Limb (tissue), 2 donors: ENCODE measurements around the gene ETNK1.
"Not testable (repeated sequence)": the region's sequence is repeated elsewhere in the genome, so short reads cannot be mapped to it uniquely, and the experiment has no call there.

Experiments
- DNase-seq, 2 donors: peaks; one replicate each; pipeline ENCODE4 v3.0.0-alpha.2; 2016; ENCODE audit errors: extremely low spot score in 2 of 2

ETNK1 gene

DNA sequence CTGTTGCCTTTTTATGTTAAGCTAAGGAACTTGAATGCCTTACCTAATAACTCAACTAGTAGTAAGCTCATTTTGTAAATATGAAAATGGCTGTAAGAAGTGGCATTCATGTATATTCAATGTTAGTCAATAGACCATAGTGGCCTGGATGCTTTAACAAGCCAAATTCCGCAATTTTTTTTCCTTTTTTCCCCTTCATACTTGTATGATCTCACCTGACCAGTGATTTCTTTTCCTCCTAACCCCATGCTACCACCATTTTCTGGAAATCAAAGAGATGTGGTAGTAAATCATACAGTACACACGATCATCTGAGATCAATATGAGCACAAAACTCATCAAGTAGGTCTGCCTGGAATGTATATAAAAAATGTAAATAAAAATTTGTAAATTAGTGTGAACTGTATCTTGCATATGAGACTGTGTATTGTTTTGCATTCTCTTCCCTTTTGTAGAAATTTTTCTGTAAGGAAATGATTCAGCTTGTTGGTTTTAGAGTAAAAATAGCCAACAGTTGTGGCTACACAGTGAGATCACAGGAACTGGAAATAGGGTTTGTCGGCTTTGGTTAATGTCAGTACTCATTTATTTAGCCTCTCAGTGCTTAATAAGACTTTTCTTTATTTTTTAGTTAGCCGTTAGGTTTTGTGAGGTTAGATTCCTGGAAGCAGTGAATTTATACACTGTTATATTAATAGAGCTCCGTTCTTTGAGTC lies 62.5 kb downstream of the ETNK1 start:
- no peak for DNase-seq

DNA sequence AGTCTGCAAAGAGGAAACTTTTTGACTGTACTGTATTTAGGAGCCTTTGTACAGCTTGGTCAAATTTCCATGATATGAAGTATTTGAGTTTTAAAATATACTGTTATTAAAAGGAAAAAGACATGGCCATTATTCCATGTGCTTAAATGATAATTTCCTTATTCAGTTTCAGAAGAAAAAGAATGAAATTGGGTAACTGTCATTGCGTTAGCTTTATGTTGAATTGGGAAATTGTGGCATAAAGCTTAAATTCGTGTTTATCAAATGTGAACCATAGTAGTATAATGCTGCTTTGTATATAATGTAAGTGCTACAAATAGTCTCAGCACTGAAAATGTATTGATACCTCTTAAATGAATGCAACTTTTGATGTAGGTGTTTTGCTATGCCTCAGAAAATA lies 64.9 kb downstream of the ETNK1 start:
- no peak for DNase-seq

DNA sequence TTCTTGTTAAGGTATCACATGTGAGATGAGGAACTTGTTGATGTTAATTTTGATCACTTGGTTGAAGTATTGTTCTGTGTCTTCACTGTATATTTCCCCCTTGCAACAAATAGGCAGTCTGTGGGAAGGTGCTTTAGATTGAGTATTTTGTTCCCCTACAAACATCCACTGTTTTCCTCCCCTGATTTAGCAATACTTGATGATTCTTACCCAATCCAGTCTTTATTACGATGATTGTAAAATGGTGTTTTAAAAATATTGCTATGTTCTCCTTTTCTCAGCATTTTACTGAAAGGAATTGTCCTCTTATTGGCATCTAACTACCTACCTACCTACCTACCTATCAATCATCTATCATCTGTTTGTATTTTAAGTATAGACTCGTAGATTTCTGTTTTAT lies 66.3 kb downstream of the ETNK1 start:
- no peak for DNase-seq

DNA sequence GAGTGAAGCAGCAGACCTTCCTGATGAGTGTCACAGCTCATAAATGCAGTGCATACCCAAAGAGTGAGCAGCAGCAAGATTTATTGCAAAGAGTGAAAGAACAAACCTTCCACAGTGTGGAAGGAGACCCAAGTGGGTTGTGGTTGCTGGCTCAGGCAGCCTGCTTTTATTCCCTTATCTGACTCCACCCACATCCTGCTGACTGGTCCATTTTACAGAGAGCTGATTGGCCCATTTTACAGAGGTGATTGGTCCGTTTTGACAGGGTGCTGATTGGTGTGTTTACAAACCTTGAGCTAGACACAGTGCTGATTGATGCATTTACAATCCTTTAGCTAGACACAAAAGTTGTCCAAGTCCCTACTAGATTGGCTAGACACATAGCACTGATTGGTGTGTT lies 67.5 kb downstream of the ETNK1 start:
- not testable (repeated sequence) for DNase-seq

DNA sequence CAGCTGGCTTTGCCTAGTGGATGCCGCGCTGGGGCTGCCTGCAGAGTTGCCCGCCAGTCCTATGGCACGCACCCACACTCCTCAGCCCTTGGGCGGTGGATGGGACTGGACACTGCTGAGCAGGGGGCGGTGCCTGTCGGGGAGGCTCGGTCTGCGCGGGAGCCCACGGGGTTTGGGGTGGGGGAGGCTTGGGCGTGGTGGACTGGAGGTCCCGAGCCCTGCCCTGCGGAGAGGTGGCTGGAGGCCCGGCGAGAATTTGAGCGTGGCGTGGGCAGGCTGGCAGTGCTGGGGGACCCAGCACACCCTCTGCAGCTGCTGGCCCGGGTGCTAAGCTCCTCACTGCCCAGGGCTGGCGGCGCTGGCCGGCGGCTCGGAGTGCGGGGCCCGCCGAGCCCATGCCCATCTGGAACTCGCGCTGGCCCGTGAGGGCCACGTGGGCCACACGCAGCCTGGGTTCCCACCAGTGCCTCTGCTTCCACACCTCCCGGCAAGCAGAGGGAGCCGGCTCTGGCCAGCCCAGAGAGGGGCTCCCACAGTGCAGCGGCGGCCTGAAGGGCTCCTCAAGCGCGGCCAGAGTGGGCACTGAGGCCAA lies 68.1 kb downstream of the ETNK1 start:
- DNase-seq = no peak

DNA sequence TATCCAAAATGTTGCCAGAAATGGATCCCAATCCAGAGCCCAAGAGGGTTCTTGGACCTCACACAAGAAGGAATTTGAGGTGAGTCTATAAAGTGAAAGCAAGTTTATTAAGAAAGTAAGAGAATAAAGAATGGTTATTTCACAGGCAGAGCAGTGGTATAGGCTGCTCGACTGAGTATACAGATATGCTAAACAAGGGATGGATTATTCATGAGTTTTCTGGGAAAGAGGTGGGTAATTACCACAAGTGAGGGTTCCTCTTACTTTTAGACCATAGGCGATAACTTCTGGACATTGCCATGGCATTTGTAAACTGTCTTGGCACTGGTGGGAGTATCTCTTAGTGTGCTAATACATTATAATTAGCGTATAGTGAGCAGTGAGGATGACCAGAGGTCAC lies 73.6 kb downstream of the ETNK1 start:
- DNase-seq = no peak

DNA sequence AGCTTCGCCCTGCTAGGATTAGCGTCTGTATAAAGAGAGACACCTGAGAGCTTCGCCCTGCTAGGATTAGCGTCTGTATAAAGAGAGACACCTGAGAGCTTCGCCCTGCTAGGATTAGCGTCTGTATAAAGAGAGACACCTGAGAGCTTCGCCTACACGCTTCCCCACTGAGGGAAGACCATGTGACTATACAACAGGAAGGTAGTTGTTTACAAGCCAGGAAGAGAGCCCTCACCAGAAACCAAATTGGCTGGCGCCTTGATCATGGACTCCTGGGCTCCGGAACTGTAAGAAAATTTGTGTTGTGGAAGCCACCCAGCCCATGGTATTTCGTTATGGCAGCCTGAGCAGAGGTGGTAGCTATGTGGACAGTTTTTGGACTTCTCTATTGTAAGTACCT lies 74.7 kb downstream of the ETNK1 start:
- DNase-seq = not testable (repeated sequence)

DNA sequence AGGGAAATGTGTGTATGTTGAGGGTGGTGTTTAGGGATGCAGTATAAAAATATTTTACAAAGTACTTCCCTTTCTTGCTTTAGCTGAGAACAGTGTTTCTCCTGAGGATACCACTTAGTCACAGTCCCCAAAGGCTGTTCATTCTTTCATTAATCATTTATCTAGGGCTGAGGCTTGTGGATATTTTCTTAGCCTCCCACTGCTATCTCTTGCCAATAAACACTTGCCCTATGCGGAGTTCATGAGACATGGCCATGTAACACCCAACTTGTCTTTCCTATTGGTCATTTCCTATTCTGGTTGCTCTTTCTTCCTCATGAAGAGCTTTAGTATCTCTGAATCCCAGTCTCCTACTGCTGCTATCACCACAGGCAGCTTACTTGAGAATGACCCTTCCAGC lies 75.1 kb downstream of the ETNK1 start:
- no peak for DNase-seq

DNA sequence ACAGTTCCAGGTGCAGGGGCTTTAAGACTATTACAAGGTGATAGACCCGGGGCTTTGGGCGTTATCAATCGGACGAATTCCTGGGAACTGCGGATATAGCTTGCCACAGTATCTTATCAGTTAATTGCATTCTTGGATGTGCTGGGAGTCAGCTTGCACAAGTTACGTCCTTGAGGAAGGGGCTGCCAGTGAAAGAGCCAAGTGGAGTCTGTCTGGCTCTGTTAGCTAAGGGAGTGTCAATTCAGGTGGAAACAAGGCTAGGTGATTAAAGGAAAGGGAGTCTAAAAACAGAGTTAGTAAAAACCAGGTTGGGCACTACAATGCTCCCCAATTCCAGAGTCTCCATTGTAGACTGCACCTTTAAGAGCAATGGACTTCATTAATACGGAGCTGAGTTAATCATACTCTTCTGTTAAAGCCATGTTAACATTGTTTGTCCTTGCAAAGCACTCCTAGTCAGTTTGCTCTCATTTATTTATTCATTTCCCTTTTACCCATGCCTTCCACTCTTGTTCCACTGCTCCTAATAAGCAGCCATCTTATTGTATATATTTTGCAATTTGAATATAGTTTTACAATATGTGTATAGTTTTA lies 76.3 kb downstream of the ETNK1 start:
- not testable (repeated sequence) for DNase-seq

DNA sequence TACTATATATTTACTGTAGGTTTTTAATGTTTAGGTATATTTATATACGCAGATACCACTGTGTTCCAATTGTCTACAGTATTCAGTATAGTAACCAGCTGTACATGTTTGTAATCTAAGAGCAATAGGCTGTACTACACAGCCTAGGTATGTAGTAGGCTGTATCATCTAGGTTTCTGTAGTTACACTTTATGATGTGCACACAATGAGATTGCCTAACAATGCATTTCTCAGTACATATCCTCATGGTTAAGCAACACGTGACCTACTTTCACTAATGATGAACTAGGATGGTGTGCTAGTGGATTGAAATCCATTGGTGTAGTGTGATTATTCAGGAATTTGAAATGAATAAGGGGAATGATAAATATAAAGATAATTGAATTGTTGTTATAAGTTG lies 77.7 kb downstream of the ETNK1 start:
- no peak for DNase-seq

DNA sequence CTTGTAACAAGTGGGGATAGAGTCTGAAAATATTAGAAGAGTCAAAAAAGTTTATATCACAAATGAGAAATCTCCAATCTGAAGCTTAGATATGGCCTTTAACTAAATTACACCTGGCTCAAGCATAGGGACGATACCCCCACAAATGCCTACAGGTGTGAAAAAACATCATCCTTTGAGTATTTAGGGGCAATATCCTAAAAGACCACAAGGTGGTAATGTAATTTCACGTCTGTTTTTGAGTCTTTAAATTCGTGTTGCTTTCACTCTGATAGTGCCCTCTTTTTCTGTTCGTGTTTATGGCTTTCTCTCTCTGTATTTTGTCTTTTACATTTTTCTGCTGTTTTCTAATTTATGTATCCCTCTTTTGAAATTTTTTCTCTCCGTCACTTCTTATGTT lies 84.3 kb downstream of the ETNK1 start:
- peak in 1 of 2 donors; percentile 48 for DNase-seq

DNA sequence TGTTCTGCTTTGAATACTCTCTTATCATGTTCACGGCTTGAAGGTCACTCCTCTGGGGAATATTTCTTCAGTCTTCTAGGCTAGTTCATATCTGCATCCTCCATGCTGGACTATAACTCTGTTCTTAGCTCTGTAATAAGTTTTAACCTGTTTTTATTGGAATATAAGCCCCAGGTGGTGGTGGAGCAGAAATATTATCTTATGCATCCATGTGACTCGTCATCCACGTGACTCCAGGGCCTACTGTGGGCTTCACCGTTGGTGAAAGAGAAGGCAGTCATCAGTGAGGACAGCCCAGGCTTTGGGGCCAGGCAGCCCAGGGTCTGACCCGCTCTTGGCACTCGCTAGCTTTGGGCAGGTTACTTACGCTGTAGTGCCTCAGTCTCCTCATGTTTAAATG lies 87.1 kb downstream of the ETNK1 start:
- DNase-seq = no peak

DNA sequence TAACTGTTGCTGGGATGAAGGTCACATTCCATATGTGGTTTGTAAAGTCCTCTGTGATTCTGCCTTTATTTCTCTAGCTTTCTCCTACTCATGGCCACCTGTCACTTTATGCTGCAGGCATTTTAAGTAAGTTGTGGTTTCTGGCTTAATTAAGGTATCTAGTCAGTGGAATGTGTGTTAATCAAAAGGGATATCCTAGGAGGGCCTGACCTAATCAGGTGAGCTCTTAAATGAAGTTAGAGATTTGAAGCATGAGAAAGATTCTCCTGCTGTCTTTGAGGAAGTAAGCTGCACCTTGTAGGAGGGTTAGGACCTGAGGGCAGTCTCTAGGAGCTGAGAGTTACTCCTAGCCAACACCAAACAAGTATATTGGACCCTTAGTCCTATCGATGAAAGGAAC lies 90.3 kb downstream of the ETNK1 start:
- DNase-seq = no peak

DNA sequence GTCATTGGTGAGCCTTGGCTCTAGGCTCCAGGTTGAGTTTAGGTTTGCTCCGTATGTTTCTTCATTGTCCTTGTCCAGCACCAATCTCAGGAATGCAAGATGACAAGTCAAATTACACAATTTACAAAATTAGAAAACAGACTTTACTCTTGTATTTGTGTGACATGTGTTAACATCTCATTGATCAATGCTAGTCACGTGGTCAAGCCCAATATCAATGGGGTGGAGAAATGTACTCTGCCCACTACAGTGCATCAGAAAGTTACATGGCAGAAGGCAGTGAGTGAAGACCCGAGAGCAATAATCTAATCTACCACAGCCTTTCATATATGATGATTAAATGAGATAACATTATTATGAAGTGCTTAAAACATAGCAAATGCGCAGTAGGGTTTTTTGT lies 94.8 kb downstream of the ETNK1 start:
- DNase-seq = no peak

DNA sequence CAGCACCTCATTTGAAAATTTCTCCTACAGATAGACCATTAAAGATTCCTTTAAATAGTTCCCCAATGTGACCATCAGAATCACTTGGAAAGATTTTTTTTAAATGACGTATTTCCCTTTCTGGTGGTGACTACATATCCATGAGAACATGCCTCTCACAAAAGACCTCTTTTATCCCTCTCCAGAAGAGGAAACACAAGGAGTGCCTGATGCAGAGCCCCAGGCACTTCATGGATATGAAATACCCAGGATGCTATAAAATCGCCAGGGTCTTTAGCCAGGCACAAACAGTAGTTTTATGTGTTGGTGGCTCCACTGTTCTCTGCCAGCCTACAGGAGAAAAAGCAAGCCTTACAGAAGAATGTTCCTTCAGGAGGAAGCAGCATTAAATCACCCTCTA lies 97.1 kb downstream of the ETNK1 start:
- no peak for DNase-seq

DNA sequence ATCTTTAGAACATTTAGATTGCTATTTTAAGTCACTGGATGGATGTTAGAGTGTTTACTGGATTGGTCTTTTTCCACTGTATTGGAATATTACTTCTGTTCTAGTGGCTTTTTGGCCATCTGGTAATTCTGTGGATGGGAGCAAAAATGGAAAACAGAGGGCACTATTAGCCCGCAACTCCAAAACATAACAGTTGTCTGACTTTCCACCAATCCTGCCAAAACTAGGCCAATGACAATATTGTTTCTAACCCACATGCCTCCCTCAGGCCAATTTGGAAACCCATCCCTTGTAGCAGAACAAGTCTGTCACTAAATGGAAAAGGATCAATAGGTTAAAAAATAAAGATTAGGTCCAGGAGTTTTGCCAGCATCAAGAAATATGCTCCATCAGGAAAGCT lies 97.8 kb downstream of the ETNK1 start:
- no peak for DNase-seq

DNA sequence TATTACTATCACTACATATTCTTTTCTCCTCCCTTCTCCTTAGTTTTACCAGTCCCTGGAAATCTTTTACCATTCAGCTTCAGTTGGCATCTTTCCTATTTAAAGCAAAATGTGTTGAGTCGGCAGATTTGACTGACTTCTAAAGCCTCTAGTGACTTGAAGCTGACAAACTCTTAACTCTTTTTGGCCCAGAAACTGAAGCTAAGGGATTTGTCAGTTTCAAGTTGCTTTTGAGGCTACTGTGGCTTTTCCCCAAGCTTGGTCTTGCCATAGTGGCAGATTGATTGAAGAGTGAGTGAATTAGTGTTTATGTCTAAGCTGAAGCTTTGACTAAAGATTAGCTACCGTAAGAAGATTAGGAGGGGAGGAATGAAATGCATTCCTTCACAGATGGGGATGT lies 104.0 kb downstream of the ETNK1 start:
- DNase-seq = no peak

DNA sequence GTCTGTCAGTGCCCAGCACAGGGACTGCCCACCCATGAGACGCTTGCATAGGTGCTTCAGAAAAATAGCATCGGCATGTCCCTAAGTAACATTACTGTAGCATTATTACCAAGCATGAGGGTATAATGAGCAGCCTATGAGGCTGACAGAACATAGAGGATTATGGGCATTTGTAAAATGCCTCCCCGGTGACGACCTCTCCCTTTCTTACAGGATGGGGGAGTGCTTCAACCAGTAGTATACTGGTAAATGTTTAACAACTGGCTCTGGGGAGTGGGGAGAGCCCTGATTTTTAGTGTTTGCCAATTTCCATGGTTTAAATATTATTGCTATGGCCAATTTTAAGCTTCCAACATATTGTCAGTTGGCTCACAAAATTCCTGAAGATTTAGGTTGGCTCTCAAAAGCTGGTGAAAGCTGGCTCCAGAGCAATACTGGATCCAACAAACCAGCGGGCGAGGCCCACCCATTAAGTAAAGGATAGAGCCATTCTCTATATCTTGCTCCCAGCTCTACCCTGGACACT lies 104.5 kb downstream of the ETNK1 start:
- no peak for DNase-seq

DNA sequence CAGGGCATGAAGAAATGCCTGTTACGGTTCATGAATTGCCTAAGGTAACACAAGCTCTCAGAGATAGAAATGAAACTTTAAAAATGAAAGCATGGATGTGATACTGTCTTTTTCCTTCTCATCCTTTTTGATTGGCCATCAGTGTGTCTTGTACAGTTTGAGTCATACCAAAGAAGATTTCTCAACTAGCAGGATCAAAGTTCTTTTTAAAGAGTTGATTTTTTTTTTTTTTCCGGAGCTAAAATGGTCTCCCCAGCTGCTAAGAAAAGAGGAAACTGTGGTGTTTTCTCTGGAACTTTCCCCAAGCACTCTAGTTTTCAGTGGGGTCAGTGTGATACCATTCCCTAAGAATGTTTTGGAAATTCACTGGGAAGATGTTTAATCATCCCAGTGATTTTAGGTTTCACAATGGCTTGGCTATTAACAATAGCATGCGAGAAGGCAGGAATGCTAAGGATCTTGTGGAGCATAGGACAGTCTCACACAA lies 105.0 kb downstream of the ETNK1 start:
- DNase-seq = no peak

DNA sequence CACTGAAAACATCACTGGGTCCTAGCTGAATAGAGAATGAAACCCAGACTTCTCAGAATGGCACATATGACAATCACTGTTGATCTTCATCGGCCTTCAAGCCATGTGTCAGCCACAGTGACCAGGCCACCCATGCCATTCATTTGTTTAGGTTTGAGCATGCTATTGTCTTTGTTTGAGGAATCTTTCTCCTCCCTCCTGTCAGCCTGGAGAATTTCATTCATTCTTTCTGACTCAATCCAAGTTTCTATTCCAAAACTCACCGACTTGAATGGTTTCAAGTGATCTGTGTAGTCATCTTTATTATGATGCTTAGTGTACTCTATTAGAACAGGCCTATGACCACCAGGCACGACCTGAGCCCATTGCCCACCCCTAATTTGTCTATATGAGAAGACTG lies 106.3 kb downstream of the ETNK1 start:
- DNase-seq = no peak

DNA sequence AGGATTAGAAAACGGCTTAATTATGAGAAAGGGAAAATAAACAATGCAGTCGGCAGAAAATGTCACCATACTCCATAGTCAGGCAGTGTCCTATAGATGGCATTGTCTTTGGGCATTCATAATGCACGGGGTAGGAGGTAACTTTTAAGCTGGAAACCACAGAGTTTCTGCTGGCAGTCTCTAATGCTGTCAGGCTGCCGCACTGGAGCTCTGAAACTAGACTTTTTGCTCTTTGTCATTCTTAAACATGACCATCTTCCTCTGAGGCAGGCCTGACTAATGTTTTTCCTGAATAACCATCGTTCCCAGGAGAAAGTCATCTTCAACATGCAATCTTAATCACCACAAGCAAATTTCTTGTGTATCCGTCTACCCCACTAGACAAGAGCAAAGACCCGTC lies 108.8 kb downstream of the ETNK1 start:
- DNase-seq = no peak

DNA sequence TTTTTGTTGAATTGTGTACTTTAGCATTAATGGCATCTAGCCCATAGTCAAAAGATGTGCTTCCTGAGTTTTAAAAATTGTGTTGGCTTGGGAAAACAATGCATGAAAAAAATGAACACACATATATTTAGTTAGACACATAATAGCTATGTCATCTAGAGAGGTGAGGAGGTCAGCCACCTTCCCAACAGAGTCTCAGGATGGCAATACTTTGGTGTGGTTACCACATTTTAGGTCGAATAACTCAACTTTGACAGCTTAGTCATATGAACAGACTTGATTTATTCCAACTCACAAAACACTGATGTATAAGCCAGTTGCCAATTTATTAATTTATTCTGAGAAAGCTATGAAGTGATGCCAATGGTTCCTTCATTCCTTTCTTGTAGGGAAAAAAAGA lies 114.0 kb downstream of the ETNK1 start:
- DNase-seq = no peak
